SK-N-SH treated with all-trans-retinoic acid at 6 μM for 48 hours (cell line): ENCODE data around the gene FRAS1.

Source experiments
- ATAC-seq: fragments of 200-7000 bp; cut with Tn5 transposase; 3 replicates; pipeline ENCODE4 v1.9.1; 2020; ENCODE audit warnings: mild to moderate bottlenecking, moderate library complexity
- ARNTL ChIP-seq: fragments of 450-650 bp; formaldehyde crosslinking; IDR thresholded peaks from 2 replicates; pipeline ENCODE4 v1.5.0; 2020; ENCODE audit warnings: low read depth, mild to moderate bottlenecking, moderate library complexity, borderline replicate concordance
- BACH2 ChIP-seq: fragments of 250-450 bp; sonication (Bioruptor Pico); IDR thresholded peaks from 2 replicates; pipeline ENCODE4 v1.9.0; 2021; ENCODE audit warnings: mild to moderate bottlenecking, borderline replicate concordance
- CREB5 ChIP-seq: fragments of 250-450 bp; sonication (Bioruptor Pico); IDR thresholded peaks from 2 replicates; pipeline ENCODE4 v1.5.1; 2020; ENCODE audit warnings: low read depth, mild to moderate bottlenecking, moderate library complexity
- CSDC2 ChIP-seq: fragments of 250-450 bp; sonication (Bioruptor Pico); IDR thresholded peaks from 2 replicates; pipeline ENCODE4 v1.5.0; 2020; ENCODE audit warnings: mild to moderate bottlenecking, moderate library complexity
- CSRNP3 ChIP-seq: fragments of 250-450 bp; sonication (Bioruptor Pico); IDR thresholded peaks from 2 replicates; pipeline ENCODE4 v1.5.1; 2021; ENCODE audit warnings: mild to moderate bottlenecking, moderate library complexity
- ESRRG ChIP-seq: fragments of 250-450 bp; sonication (Bioruptor Pico); IDR thresholded peaks from 2 replicates; pipeline ENCODE4 v1.6.1; 2021; ENCODE audit warnings: mild to moderate bottlenecking
- GLIS3 ChIP-seq: fragments of 250-450 bp; sonication (Bioruptor Pico); IDR thresholded peaks from 2 replicates; pipeline ENCODE4 v1.5.0; 2020; ENCODE audit warnings: mild to moderate bottlenecking, moderate library complexity
- OSR1 ChIP-seq: fragments of 250-450 bp; sonication (Bioruptor Pico); IDR thresholded peaks from 2 replicates; pipeline ENCODE4 v1.8.0; 2022; ENCODE audit warnings: moderate library complexity, mild to moderate bottlenecking, inconsistent platforms
- PATZ1 ChIP-seq: fragments of 250-450 bp; sonication (Bioruptor Pico); IDR thresholded peaks from 2 replicates; pipeline ENCODE4 v1.8.0; 2020; ENCODE audit warnings: mild to moderate bottlenecking, moderate library complexity, borderline replicate concordance
- POU6F1 ChIP-seq: fragments of 250-450 bp; sonication (Bioruptor Pico); IDR thresholded peaks from 2 replicates; pipeline ENCODE4 v1.8.0; 2021; ENCODE audit warnings: low read depth, mild to moderate bottlenecking, moderate library complexity, borderline replicate concordance
- PPARA ChIP-seq: fragments of 250-450 bp; sonication (Bioruptor Pico); IDR thresholded peaks from 2 replicates; pipeline ENCODE4 v1.5.0; 2020; ENCODE audit warnings: mild to moderate bottlenecking, borderline replicate concordance
- RARB ChIP-seq: fragments of 250-450 bp; sonication (Bioruptor Pico); IDR thresholded peaks from 2 replicates; pipeline ENCODE4 v1.8.0; 2021; ENCODE audit warnings: mild to moderate bottlenecking, moderate library complexity
- SNAI2 ChIP-seq: fragments of 250-450 bp; sonication (Bioruptor Pico); IDR thresholded peaks from 2 replicates; pipeline ENCODE4 v1.5.0; 2020; ENCODE audit warnings: mild to moderate bottlenecking, moderate library complexity
- TOX ChIP-seq: fragments of 250-450 bp; sonication (Bioruptor Pico); IDR thresholded peaks from 2 replicates; pipeline ENCODE4 v1.8.0; 2021; ENCODE audit warnings: mild to moderate bottlenecking, moderate library complexity, borderline replicate concordance
- TSHZ2 ChIP-seq: fragments of 250-450 bp; sonication (Bioruptor Pico); IDR thresholded peaks from 2 replicates; pipeline ENCODE4 v1.5.0; 2020; ENCODE audit warnings: mild to moderate bottlenecking, moderate library complexity
- ZC3H10 ChIP-seq: fragments of 250-450 bp; sonication (Bioruptor Pico); IDR thresholded peaks from 2 replicates; pipeline ENCODE4 v1.5.1; 2021; ENCODE audit warnings: mild to moderate bottlenecking, moderate library complexity
- ZFP30 ChIP-seq: fragments of 450-650 bp; formaldehyde crosslinking; IDR thresholded peaks from 2 replicates; pipeline ENCODE4 v1.5.0; 2022; ENCODE audit warnings: mild to moderate bottlenecking, moderate library complexity
- ZNF70 ChIP-seq: fragments of 450-650 bp; formaldehyde crosslinking; IDR thresholded peaks from 2 replicates; pipeline ENCODE4 v1.5.0; 2020; ENCODE audit warnings: mild to moderate bottlenecking, moderate library complexity
- ZNF8 ChIP-seq: fragments of 450-650 bp; formaldehyde crosslinking; IDR thresholded peaks from 2 replicates; pipeline ENCODE4 v1.5.0; 2020; ENCODE audit warnings: mild to moderate bottlenecking, moderate library complexity

Gene FRAS1

GRCh38 chr4:78078101-78078500 is 21.0 kb downstream of the FRAS1 start:
- no peak for ATAC-seq
- TF ChIP-seq CREB5 (CRISPR knock-in tag) (no peak), ESRRG (CRISPR knock-in tag) (no peak), GLIS3 (CRISPR knock-in tag) (no peak), CSDC2 (CRISPR knock-in tag) (no peak), TOX (CRISPR knock-in tag) (no peak), ZC3H10 (CRISPR knock-in tag) (no peak), PPARA (no peak), TSHZ2 (CRISPR knock-in tag) (no peak), CSRNP3 (CRISPR knock-in tag) (no peak), ZNF70 (CRISPR knock-in tag) (no peak), BACH2 (CRISPR knock-in tag) (no peak)
- TF ChIP-seq, all 23 proteins: peak for 0

- no peak for TF ChIP-seq TSHZ2 (CRISPR knock-in tag)
- TF ChIP-seq ARNTL (CRISPR knock-in tag) = no peak
- no peak for TF ChIP-seq POU6F1 (CRISPR knock-in tag)
- TF ChIP-seq BACH2 (CRISPR knock-in tag) = no peak
- ATAC-seq = no peak
Observed at GRCh38 chr4:78079726-78080430, 22.8 kb downstream of the FRAS1 start.

- ATAC-seq = no peak
- TF ChIP-seq ZFP30 (CRISPR knock-in tag) (no peak), ZNF70 (CRISPR knock-in tag) (no peak), TSHZ2 (CRISPR knock-in tag) (no peak), RARB (no peak), BACH2 (CRISPR knock-in tag) (no peak), ARNTL (CRISPR knock-in tag) (no peak), PPARA (no peak), ESRRG (CRISPR knock-in tag) (no peak), ZC3H10 (CRISPR knock-in tag) (no peak), OSR1 (CRISPR knock-in tag) (no peak), CSRNP3 (CRISPR knock-in tag) (no peak), GLIS3 (CRISPR knock-in tag) (no peak), PATZ1 (CRISPR knock-in tag) (no peak), SNAI2 (CRISPR knock-in tag) (no peak), ZNF8 (CRISPR knock-in tag) (no peak)
- TF ChIP-seq, all 23 proteins: peak for 0
Observed at GRCh38 chr4:78081541-78081940, 24.4 kb downstream of the FRAS1 start.
